Ascending aorta (tissue), 2 donors: Measurements from ENCODE around the gene CCM2L. TPM values are rescaled to one million over a fixed set of nuclear protein-coding genes. Genes with fewer than 3 reads are reported as not detected.

Experiments used
- DNase-seq, 2 donors: peaks; one replicate each; pipeline ENCODE4 v3.0.0-alpha.2; 2019; ENCODE audit warnings: low spot score in 2 of 2
- H3K27ac ChIP-seq, 2 donors: fragments of 200-600 bp; sonication (generic); one replicate each; pipeline ENCODE4 v1.5.1; 2016 to 2017; ENCODE audit warnings: mild to moderate bottlenecking in 1 of 2
- H3K27me3 ChIP-seq: fragments of 200-600 bp; sonication (generic); one replicate; pipeline ENCODE4 v1.5.1; 2017
- H3K36me3 ChIP-seq, 2 donors: fragments of 200-600 bp; sonication (generic); one replicate each; pipeline ENCODE4 v1.5.1; 2016
- H3K4me1 ChIP-seq, 2 donors: fragments of 200-600 bp; sonication (generic); one replicate each; pipeline ENCODE4 v1.5.1; 2016 to 2017; ENCODE audit warnings: mild to moderate bottlenecking in 1 of 2
- H3K4me3 ChIP-seq, 2 donors: fragments of 200-600 bp; sonication (generic); one replicate each; pipeline ENCODE4 v1.5.1; 2016 to 2017; ENCODE audit warnings: mild to moderate bottlenecking in 1 of 2
- H3K9me3 ChIP-seq, 2 donors: fragments of 200-600 bp; sonication (generic); one replicate each; pipeline ENCODE4 v1.5.1; 2016
- CTCF ChIP-seq, 3 experiments: fragments of 200-600 bp in 2 of 3; fragments of 450-650 bp in 1 of 3; sonication (generic) in 2 of 3; IDR thresholded peaks; one replicate each; pipeline ENCODE4 v1.5.1; 2016 to 2019; ENCODE audit warnings: antibody characterized with exemption in 3 of 3, mild to moderate bottlenecking in 1 of 3, moderate library complexity in 1 of 3
- intact Hi-C: fragments of 100-400 bp; cut with DNase I; formaldehyde crosslinking; loops from one replicate; pipeline ENCODE4 v1.15.1; 2023
- total RNA-seq: library from RNA; depleted of rRNA; stranded (reverse); fragments of >200 nt; gene quantifications from one replicate; pipeline ENCODE4 v1.1.0, GENCODE V29; 2016

CCM2L gene
- total RNA-seq, 1 donor from 2014 or later: 38.6 TPM

- Histone ChIP-seq H3K4me3 (no peak overlapping the region), H3K36me3 (no peaks in the 10 kb centered on the region), H3K27me3 (no peaks in the 10 kb centered on the region), H3K27ac (no peak overlapping the region), H3K9me3 (no peaks in the 10 kb centered on the region), H3K4me1 (no peaks in the 10 kb centered on the region)
- no peak for TF ChIP-seq CTCF (IDR thresholded peaks at IDR 0.05)
- intact Hi-C loops: no loop called here
- DNase-seq: no peak
Measured at GRCh38 chr20:31975874-31976273, 34.4 kb upstream of the CCM2L start.

GRCh38 chr20:31977080-31977479, 33.2 kb upstream of the CCM2L start:
- Histone ChIP-seq H3K4me3 (no peak overlapping the region), H3K9me3 (no peaks in the 10 kb centered on the region), H3K4me1 (no peaks in the 10 kb centered on the region), H3K27ac (no peak overlapping the region), H3K27me3 (no peaks in the 10 kb centered on the region), H3K36me3 (no peaks in the 10 kb centered on the region)
- intact Hi-C loops: no loop called here
- no peak for DNase-seq
- TF ChIP-seq CTCF (IDR thresholded peaks at IDR 0.05): no peak

- Histone ChIP-seq H3K36me3 (no peaks in the 10 kb centered on the region), H3K4me1 (no peaks in the 10 kb centered on the region), H3K27me3 (no peaks in the 10 kb centered on the region), H3K9me3 (no peaks in the 10 kb centered on the region), H3K27ac (no peak overlapping the region), H3K4me3 (no peak overlapping the region)
- no peak for TF ChIP-seq CTCF (IDR thresholded peaks at IDR 0.05)
- intact Hi-C loops: no loop called here
- no peak for DNase-seq
Measured at GRCh38 chr20:31979713-31980426, 30.4 kb upstream of the CCM2L start.

GRCh38 chr20:31981784-31982183, 28.5 kb upstream of the CCM2L start:
- no peaks in the 10 kb centered on the region for H3K27me3 ChIP-seq
- intact Hi-C loops: no loop called here

DNA sequence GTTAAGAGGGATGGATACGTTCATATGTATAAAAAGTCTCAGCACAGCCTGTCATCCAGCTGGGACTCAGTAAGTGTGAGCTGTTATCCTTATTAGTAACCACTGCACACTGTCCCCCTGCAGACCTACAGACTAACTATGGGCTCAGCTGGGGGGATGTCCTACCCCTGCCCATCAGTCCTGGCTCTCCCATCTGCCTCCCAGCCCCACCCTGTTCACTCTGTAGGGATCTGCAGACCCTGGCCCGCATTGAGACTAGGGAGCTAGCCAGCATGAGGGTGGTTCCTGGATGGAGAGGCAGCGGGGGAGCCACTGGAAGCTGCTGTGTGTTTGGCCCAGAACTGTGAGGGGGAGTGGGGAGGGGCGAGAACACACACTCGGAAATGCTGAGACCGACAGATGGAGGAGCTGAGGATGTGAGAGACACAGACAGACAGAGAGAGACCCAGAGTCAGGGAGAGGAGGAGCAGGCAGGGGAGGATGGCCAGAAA, 25.2 kb upstream of the CCM2L start:
- H3K9me3 ChIP-seq: no peaks in the 10 kb centered on the region
- no peak for DNase-seq
- no peak overlapping the region for H3K27ac ChIP-seq
- H3K4me3 ChIP-seq: no peak overlapping the region
- H3K4me1 ChIP-seq: no peaks in the 10 kb centered on the region
- intact Hi-C loops: no loop called here
- TF ChIP-seq CTCF (IDR thresholded peaks at IDR 0.05): no peak
- no peaks in the 10 kb centered on the region for H3K36me3 ChIP-seq
- no peaks in the 10 kb centered on the region for H3K27me3 ChIP-seq

More at GRCh38 chr20:31981784-31982183, 28.5 kb upstream of the CCM2L start:
- no peak for TF ChIP-seq CTCF (IDR thresholded peaks at IDR 0.05)
- no peaks in the 10 kb centered on the region for H3K9me3 ChIP-seq
- no peak overlapping the region for H3K4me3 ChIP-seq
- DNase-seq: no peak
- H3K4me1 ChIP-seq: no peaks in the 10 kb centered on the region
- H3K27ac ChIP-seq: no peak overlapping the region
- H3K36me3 ChIP-seq: no peaks in the 10 kb centered on the region
